HG03342 (cell line): ENCODE results near the gene HOXA3.

Source experiments
- ATAC-seq: cut with Tn5 transposase; IDR thresholded peaks from one replicate; pipeline ENCODE4 v1.9.1; 2021; ENCODE audit warnings: mild to moderate bottlenecking, moderate library complexity; ENCODE audit not compliant: unreplicated experiment

The HOXA3 gene

GRCh38 chr7:27151931-27152815 lies at the start of gene HOXA3:
HOXA3 (minus strand) TSS chr7:27152583; CDS start chr7:27110640, 41,943 bp downstream.
- ATAC-seq = no peak

- no peak for ATAC-seq
Measured at GRCh38 chr7:27201580-27202017, 49.2 kb upstream of the HOXA3 start.

- no peak for ATAC-seq
Measured at GRCh38 chr7:27200761-27201579, 48.6 kb upstream of the HOXA3 start.

- no peak for ATAC-seq
Measured at GRCh38 chr7:27199849-27200760, 47.7 kb upstream of the HOXA3 start, which contains the start of gene HOXA13. HOXA13 (minus strand) TSS chr7:27200091; CDS start chr7:27200077, 14 bp downstream.

- ATAC-seq = no peak
Measured at GRCh38 chr7:27198871-27199801, 46.8 kb upstream of the HOXA3 start.

GRCh38 chr7:27198138-27198841 lies 45.9 kb upstream of the HOXA3 start:
- ATAC-seq = no peak

- ATAC-seq = no peak
Measured at GRCh38 chr7:27197137-27198042, 45.0 kb upstream of the HOXA3 start.

GRCh38 chr7:27196287-27196767 lies 43.9 kb upstream of the HOXA3 start:
- ATAC-seq = no peak

GRCh38 chr7:27194686-27195379 lies 42.5 kb upstream of the HOXA3 start:
- ATAC-seq = no peak

- no peak for ATAC-seq
Measured at GRCh38 chr7:27194002-27194352, 41.6 kb upstream of the HOXA3 start.

GRCh38 chr7:27193335-27194001 lies 41.1 kb upstream of the HOXA3 start:
- ATAC-seq = no peak

- ATAC-seq = no peak
Measured at GRCh38 chr7:27192546-27193334, 40.4 kb upstream of the HOXA3 start.

- no peak for ATAC-seq
Measured at GRCh38 chr7:27191833-27192545, 39.6 kb upstream of the HOXA3 start.

GRCh38 chr7:27191161-27191731 lies 38.9 kb upstream of the HOXA3 start:
- no peak for ATAC-seq
